ENCODE measurements around the gene SEMA3C. TPM values are rescaled to one million over a fixed set of nuclear protein-coding genes. Genes with fewer than 3 reads are reported as not detected.

The SEMA3C gene
- total RNA-seq, 2 donors from 2014 or later, result 66.4 to 147 TPM

DNA sequence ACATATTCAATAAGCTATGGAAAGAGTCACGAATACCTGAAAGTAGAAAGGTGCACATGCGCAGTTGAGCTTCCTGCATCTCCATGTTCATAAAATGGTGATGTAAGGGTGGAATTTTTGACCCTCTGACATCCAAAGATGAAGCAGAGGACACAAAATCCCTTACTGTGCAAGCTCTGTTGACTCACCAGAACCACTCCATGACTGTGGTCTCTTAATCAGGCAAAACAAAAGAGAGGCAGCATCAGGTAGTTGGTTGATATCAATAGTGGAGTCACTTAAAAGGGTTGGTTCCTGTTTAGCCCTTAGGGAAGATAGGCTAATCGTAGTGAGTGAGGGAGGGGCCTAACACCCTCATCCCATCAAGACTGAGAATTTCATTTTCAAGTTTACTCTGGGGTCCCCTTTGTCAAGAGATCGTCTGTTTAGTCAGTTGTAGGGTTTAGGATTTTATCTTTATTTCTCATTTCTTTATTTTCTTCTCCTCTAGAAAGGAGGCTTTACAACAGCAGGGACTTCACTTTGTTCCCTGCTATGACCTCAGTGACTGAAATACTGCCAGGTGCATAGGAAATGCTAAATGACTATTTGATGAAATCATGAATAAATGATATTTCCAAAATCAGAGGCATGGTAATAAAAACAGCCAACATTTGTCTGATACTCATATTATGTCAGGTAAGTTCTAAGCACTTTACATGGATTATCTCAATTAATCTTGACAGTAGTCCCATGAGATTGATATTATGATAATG, 182.3 kb downstream of the SEMA3C start:
- Histone ChIP-seq H3K9me3 (no peaks in the 10 kb centered on the region), H3K36me3 (no peaks in the 10 kb centered on the region), H3K4me1 (replicated peaks) (no peaks in the 10 kb centered on the region), H3K27ac (no peak overlapping the region), H3K27me3 (replicated peaks; ENCODE audit: insufficient read depth) (no peaks in the 10 kb centered on the region), H3K4me3 (no peak overlapping the region)
- TF ChIP-seq POLR2AphosphoS5 (IDR thresholded peaks at IDR 0.05) (no peak), POLR2A (IDR thresholded peaks at IDR 0.05) (no peak)
- TF ChIP-seq, protein P1, sequence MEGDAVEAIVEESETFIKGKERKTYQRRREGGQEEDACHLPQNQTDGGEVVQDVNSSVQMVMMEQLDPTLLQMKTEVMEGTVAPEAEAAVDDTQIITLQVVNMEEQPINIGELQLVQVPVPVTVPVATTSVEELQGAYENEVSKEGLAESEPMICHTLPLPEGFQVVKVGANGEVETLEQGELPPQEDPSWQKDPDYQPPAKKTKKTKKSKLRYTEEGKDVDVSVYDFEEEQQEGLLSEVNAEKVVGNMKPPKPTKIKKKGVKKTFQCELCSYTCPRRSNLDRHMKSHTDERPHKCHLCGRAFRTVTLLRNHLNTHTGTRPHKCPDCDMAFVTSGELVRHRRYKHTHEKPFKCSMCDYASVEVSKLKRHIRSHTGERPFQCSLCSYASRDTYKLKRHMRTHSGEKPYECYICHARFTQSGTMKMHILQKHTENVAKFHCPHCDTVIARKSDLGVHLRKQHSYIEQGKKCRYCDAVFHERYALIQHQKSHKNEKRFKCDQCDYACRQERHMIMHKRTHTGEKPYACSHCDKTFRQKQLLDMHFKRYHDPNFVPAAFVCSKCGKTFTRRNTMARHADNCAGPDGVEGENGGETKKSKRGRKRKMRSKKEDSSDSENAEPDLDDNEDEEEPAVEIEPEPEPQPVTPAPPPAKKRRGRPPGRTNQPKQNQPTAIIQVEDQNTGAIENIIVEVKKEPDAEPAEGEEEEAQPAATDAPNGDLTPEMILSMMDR (IDR thresholded peaks at IDR 0.05), result no peak
- DNase-seq (ENCODE audit: low spot score), result no peak
- intact Hi-C loops (cut with DNase I), result no loop called here
- WGBS, result 89% methylated on average over 4 of the region's 4 CpGs

DNA sequence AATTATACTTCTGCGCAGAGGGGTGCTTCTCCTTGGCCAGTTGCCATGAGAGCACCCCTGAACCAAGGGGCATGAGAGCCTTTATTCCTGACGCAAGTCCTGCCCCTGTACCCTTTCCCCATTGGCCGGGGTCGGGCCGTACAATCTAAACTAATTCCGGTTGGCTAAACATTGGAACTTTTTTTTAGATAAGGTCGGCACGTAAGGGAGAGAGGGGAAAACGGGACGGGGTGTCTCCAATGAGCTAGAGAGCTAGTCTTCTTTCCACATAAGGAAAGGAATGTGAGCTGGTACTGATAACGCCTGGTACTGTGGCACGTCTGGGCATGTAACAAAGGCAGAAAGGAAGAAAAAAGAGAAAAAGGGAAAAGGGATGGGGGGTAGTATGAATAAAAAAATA, 183.5 kb downstream of the SEMA3C start:
- DNase-seq (ENCODE audit: low spot score), result no peak
- Histone ChIP-seq H3K4me1 (replicated peaks) (no peaks in the 10 kb centered on the region), H3K27me3 (replicated peaks; ENCODE audit: insufficient read depth) (no peaks in the 10 kb centered on the region), H3K4me3 (no peak overlapping the region), H3K9me3 (no peaks in the 10 kb centered on the region), H3K27ac (no peak overlapping the region), H3K36me3 (no peaks in the 10 kb centered on the region)
- intact Hi-C loops (cut with DNase I), result no loop called here
- WGBS, result 90% methylated on average over 12 of the region's 12 CpGs
- TF ChIP-seq, protein P1 (IDR thresholded peaks at IDR 0.05), result no peak
- no peak for TF ChIP-seq POLR2A (IDR thresholded peaks at IDR 0.05)
- no peak for TF ChIP-seq POLR2AphosphoS5 (IDR thresholded peaks at IDR 0.05)

GRCh38 chr7:80734011-80734410, 184.8 kb downstream of the SEMA3C start:
- Histone ChIP-seq H3K4me1 (replicated peaks) (no peaks in the 10 kb centered on the region), H3K27me3 (replicated peaks; ENCODE audit: insufficient read depth) (no peaks in the 10 kb centered on the region), H3K27ac (no peak overlapping the region), H3K36me3 (no peaks in the 10 kb centered on the region), H3K9me3 (no peaks in the 10 kb centered on the region), H3K4me3 (no peak overlapping the region)
- TF ChIP-seq, protein P1 (IDR thresholded peaks at IDR 0.05), result no peak
- TF ChIP-seq POLR2AphosphoS5 (IDR thresholded peaks at IDR 0.05), result no peak
- TF ChIP-seq POLR2A (IDR thresholded peaks at IDR 0.05), result no peak
- intact Hi-C loops (cut with DNase I), result no loop called here
- WGBS, result 98% methylated on average over 4 of the region's 4 CpGs
- no peak for DNase-seq (ENCODE audit: low spot score)

- TF ChIP-seq, protein P1 (IDR thresholded peaks at IDR 0.05), result no peak
- no peak for TF ChIP-seq POLR2AphosphoS5 (IDR thresholded peaks at IDR 0.05)
- no peak for TF ChIP-seq POLR2A (IDR thresholded peaks at IDR 0.05)
- WGBS, result 60% methylated on average over 3 of the region's 3 CpGs
- Histone ChIP-seq H3K36me3 (no peaks in the 10 kb centered on the region), H3K27me3 (replicated peaks; ENCODE audit: insufficient read depth) (no peaks in the 10 kb centered on the region), H3K4me3 (no peak overlapping the region), H3K4me1 (replicated peaks) (no peaks in the 10 kb centered on the region), H3K27ac (no peak overlapping the region), H3K9me3 (no peaks in the 10 kb centered on the region)
- no peak for DNase-seq (ENCODE audit: low spot score)
- intact Hi-C loops (cut with DNase I), result no loop called here
Observed at GRCh38 chr7:80733333-80733915, 185.4 kb downstream of the SEMA3C start.

DNA sequence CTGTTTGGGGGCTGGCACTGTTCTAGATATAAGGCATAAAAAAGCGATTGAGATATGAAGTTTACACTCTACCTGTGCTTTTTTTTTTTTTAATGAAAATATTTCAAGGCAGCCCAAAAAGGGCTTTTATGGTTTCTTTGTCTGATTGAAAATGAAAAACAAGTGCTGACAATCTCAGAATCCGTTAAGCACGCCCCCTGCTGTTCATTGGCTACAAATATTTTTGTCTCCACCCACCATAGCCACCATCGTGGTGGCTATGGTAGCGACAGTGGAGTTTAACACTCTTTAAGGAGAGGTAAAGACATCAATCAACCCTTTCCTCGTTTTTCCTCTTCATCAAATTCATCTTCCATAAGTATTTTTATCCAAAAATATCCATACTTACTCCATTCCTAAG, 186.2 kb downstream of the SEMA3C start:
- H3K4me1 ChIP-seq (replicated peaks), result no peaks in the 10 kb centered on the region
- H3K27ac ChIP-seq, result no peak overlapping the region
- WGBS, result 76% methylated on average over 6 of the region's 6 CpGs
- no peaks in the 10 kb centered on the region for H3K27me3 ChIP-seq (replicated peaks; ENCODE audit: insufficient read depth)
- TF ChIP-seq, protein P1 (IDR thresholded peaks at IDR 0.05), result no peak
- TF ChIP-seq POLR2A (IDR thresholded peaks at IDR 0.05) (no peak), POLR2AphosphoS5 (IDR thresholded peaks at IDR 0.05) (no peak)
- intact Hi-C loops (cut with DNase I), result no loop called here
- no peaks in the 10 kb centered on the region for H3K9me3 ChIP-seq
- no peaks in the 10 kb centered on the region for H3K36me3 ChIP-seq
- DNase-seq (ENCODE audit: low spot score), result no peak
- H3K4me3 ChIP-seq, result no peak overlapping the region

All from prostate gland (tissue), 2 donors.